Tibial artery (tissue), 4 donors: ENCODE measurements around the gene LAMB3.

Experiments used
- DNase-seq, 2 donors: peaks; one replicate each; pipeline ENCODE4 v3.0.0-alpha.2; 2019
- H3K27ac ChIP-seq, 2 donors: fragments of 200-600 bp; sonication (generic) in 1 of 2; 1 replicate in 1 of 2; 2 replicates in 1 of 2; pipeline ENCODE4 v1.5.1; 2018 to 2019; ENCODE audit warnings: mild to moderate bottlenecking in 1 of 2
- H3K27me3 ChIP-seq, 2 donors: fragments of 200-600 bp; sonication (generic) in 1 of 2; one replicate each; pipeline versions ENCODE4 v1.5.1 to v1.6.0; 2016 to 2019
- H3K36me3 ChIP-seq, 3 donors: fragments of 200-600 bp; sonication (generic) in 2 of 3; one replicate each; pipeline ENCODE4 v1.5.1; 2016 to 2019; ENCODE audit warnings: mild to moderate bottlenecking in 2 of 3
- H3K4me1 ChIP-seq, 4 donors: fragments of 200-600 bp; sonication (generic) in 2 of 4; 1 replicate in 3 of 4; 2 replicates in 1 of 4; pipeline ENCODE4 v1.5.1; 2016 to 2019
- H3K4me3 ChIP-seq, 2 donors: fragments of 200-600 bp; sonication (generic) in 1 of 2; 1 replicate in 1 of 2; 2 replicates in 1 of 2; pipeline ENCODE4 v1.5.1; 2018 to 2019; ENCODE audit warnings: mild to moderate bottlenecking in 2 of 2
- H3K9me3 ChIP-seq, 3 donors: fragments of 200-600 bp; sonication (generic) in 1 of 3; one replicate each; pipeline ENCODE4 v1.5.1; 2016 to 2019
- intact Hi-C: fragments of 100-400 bp; cut with DNase I; formaldehyde crosslinking; loops from one replicate; pipeline ENCODE4 v1.15.0; 2023; ENCODE audit warnings: low total_unique reads
- TF ChIP-seq, protein P1 (sequence below), 2 experiments: fragments of 200-600 bp in 1 of 2; fragments of 450-650 bp in 1 of 2; IDR thresholded peaks; one replicate each; pipeline ENCODE4 v1.5.1; 2017 to 2019; ENCODE audit warnings: antibody characterized with exemption in 2 of 2, mild to moderate bottlenecking in 1 of 2, moderate library complexity in 1 of 2

The LAMB3 gene

DNA sequence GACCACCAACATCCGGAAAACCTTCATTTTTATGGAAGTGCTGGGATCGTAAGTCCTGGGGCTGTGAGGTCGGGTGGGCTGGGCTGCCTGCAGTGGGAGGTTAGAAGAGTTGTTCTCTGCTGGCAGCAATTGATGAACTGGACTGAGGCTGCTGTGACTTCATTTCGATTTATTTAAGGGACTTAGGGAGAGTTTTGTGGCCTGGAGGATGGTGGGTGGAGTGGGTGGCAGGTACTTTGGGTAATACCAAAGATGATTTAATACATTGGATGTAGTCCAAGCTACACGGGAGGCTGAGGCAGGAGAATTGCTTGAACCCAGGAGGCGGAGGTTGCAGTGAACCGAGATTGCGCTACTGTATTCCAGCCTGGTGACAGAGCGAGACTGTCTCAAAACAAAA lies 57.2 kb downstream of the LAMB3 start:
- intact Hi-C loops = no loop called here
- TF ChIP-seq, protein P1, sequence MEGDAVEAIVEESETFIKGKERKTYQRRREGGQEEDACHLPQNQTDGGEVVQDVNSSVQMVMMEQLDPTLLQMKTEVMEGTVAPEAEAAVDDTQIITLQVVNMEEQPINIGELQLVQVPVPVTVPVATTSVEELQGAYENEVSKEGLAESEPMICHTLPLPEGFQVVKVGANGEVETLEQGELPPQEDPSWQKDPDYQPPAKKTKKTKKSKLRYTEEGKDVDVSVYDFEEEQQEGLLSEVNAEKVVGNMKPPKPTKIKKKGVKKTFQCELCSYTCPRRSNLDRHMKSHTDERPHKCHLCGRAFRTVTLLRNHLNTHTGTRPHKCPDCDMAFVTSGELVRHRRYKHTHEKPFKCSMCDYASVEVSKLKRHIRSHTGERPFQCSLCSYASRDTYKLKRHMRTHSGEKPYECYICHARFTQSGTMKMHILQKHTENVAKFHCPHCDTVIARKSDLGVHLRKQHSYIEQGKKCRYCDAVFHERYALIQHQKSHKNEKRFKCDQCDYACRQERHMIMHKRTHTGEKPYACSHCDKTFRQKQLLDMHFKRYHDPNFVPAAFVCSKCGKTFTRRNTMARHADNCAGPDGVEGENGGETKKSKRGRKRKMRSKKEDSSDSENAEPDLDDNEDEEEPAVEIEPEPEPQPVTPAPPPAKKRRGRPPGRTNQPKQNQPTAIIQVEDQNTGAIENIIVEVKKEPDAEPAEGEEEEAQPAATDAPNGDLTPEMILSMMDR (IDR thresholded peaks at IDR 0.05) = no peak

DNA sequence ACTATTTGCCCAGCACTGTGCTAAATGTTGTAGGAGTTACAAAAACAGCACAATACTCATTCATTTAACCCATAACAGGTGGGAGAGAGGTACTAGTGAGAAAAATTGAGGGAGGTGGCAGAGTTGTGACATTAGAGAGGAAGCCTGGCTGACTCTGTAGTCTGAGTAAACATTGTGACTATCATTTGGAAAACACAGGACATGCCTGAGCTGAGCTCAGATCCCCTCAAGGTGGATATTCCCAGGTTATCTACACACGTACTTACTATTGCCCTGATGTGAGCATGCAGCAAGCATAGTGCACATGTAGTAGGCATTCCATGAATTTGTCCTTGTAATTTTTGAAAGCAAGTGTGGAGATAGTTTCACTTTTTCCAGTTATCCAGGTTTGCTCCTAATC lies 57.8 kb downstream of the LAMB3 start:
- H3K4me1 ChIP-seq = no peaks in the 10 kb centered on the region
- DNase-seq = no peak
- TF ChIP-seq, protein P1 (IDR thresholded peaks at IDR 0.05) = no peak
- H3K4me3 ChIP-seq = no peak overlapping the region
- peaks cover 0 to 6% of the 10 kb centered on the region in 2 donors for H3K27me3 ChIP-seq
- no peaks in the 10 kb centered on the region for H3K9me3 ChIP-seq
- H3K27ac ChIP-seq = no peak overlapping the region
- intact Hi-C loops = no loop called here
- H3K36me3 ChIP-seq = no peaks in the 10 kb centered on the region

More for the DNA sequence above, 57.2 kb downstream of the LAMB3 start:
- Histone ChIP-seq H3K27me3 (peaks cover 0 to 6% of the 10 kb centered on the region in 2 donors), H3K4me1 (no peaks in the 10 kb centered on the region), H3K36me3 (no peaks in the 10 kb centered on the region), H3K27ac (no peak overlapping the region), H3K4me3 (no peak overlapping the region), H3K9me3 (no peaks in the 10 kb centered on the region)
- no peak for DNase-seq

DNA sequence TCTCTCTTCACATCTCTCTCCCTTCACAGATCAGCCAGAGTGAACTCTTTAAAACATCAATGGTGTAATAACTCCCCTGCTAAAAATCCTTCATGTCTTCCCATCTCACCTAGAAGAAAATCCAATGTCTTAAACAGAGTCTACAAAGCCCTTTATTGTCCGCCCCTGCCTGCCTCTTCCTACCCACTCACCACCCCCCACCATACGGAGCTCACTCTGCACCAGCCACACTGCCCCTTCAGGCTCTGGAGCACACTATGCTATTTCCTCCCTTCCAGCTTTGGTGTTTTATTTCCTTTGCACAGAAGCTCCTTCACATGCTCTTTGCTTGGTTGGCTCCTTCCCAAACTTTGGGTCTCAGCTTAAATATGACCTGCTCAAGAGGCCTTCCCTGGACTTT lies 58.5 kb downstream of the LAMB3 start:
- TF ChIP-seq, protein P1 (IDR thresholded peaks at IDR 0.05) = no peak
- Histone ChIP-seq H3K27me3 (peaks cover 0 to 6% of the 10 kb centered on the region in 2 donors), H3K36me3 (no peaks in the 10 kb centered on the region), H3K4me1 (no peaks in the 10 kb centered on the region), H3K27ac (no peak overlapping the region), H3K9me3 (no peaks in the 10 kb centered on the region), H3K4me3 (no peak overlapping the region)
- intact Hi-C loops = no loop called here
- no peak for DNase-seq

DNA sequence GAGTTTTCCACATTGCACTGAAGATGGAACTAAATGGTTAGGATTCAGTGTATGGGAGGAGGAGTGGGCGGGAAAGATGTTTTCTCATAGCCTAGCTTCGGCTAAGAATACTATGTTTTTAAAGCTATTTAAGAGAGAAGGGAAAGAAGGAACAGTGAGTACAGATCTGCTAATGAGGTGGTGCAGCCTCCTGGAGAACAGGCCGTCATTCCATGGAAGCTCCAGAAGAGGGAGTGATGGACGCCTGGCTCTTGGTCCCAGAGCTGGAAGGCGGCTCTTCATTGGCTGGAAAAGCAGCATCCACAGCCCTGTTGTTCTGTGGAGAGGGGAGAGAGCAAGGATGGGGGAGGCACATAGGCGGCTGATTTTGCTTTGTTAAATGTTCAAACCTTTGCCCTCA lies 61.8 kb downstream of the LAMB3 start:
- Histone ChIP-seq H3K4me3 (no peak overlapping the region), H3K27ac (no peak overlapping the region), H3K4me1 (peaks cover 0 to 7% (median 2%) of the 10 kb centered on the region in 4 donors), H3K27me3 (peaks cover 0 to 7% of the 10 kb centered on the region in 2 donors), H3K9me3 (no peaks in the 10 kb centered on the region), H3K36me3 (no peaks in the 10 kb centered on the region)
- no peak for DNase-seq
- intact Hi-C loops = no loop called here
- TF ChIP-seq, protein P1 (IDR thresholded peaks at IDR 0.05) = no peak

DNA sequence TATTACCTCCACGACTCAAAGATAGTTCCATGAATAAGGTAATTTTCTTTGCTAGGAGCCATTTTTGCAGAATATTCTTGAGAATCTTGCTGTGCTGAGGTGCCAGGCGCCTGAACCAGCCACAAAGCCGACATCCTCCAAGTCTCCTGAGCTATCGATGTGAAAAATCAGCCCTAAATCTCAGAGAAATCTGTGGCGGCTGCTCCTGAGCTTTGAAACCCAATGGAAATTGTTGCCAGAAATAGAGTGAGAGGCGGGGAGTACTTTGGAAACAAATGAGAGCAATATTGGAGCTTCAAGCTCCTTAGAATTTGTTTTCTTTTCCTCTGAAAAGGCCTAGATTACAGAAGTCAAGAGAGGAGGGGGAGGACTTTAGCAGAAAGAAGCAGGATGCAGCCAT lies 62.4 kb downstream of the LAMB3 start:
- DNase-seq = no peak
- Histone ChIP-seq H3K4me3 (no peak overlapping the region), H3K27me3 (peaks cover 0 to 13% of the 10 kb centered on the region in 2 donors), H3K4me1 (peaks cover 0 to 10% (median 3%) of the 10 kb centered on the region in 4 donors), H3K9me3 (no peaks in the 10 kb centered on the region), H3K36me3 (no peaks in the 10 kb centered on the region), H3K27ac (no peak overlapping the region)
- TF ChIP-seq, protein P1 (IDR thresholded peaks at IDR 0.05) = no peak
- intact Hi-C loops = no loop called here

DNA sequence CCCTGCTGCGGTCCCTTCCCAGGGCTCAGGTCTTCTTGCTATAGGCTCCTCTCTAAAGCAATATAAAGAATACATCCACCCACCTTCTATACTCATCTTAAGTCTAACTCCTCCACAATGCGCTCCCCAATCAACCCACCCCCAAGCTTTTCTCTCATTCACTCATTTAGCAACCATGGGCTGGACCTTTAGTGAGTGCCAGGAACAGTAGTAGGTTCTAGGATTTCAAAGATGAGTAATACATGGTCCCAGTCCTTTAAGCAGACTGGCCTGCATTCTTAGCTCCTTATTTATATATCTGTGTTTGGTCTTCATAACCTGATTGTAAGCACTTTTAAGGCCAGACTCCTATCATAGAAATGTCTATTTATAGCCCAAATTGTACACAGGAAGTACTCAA lies 62.8 kb downstream of the LAMB3 start:
- H3K27ac ChIP-seq = no peak overlapping the region
- peaks cover 0 to 10% (median 3%) of the 10 kb centered on the region in 4 donors for H3K4me1 ChIP-seq
- intact Hi-C loops = no loop called here
- no peaks in the 10 kb centered on the region for H3K36me3 ChIP-seq
- H3K4me3 ChIP-seq = no peak overlapping the region
- no peaks in the 10 kb centered on the region for H3K9me3 ChIP-seq
- TF ChIP-seq, protein P1 (IDR thresholded peaks at IDR 0.05) = no peak
- no peak for DNase-seq
- H3K27me3 ChIP-seq = peaks cover 0 to 17% of the 10 kb centered on the region in 2 donors
